Measurements from ENCODE around the gene OPRM1. TPM values are rescaled to one million over a fixed set of nuclear protein-coding genes. Genes with fewer than 3 reads are reported as not detected.

Gene OPRM1
- total and polyA plus RNA-seq, 4 donors = not detected

GRCh38 chr6:154096316-154096715 lies 57.3 kb downstream of the OPRM1 start (continued):
- no peak for TF ChIP-seq EGR1 (IDR thresholded peaks at IDR 0.05; ENCODE audit: low read depth in 2 of 2)
- no peak for TF ChIP-seq GABPA (IDR thresholded peaks at IDR 0.05 in 1 of 2, conservative IDR thresholded peaks at IDR 0.05 in 1 of 2)
- no peak for TF ChIP-seq REST (IDR thresholded peaks at IDR 0.05)
- TF ChIP-seq, protein P1, sequence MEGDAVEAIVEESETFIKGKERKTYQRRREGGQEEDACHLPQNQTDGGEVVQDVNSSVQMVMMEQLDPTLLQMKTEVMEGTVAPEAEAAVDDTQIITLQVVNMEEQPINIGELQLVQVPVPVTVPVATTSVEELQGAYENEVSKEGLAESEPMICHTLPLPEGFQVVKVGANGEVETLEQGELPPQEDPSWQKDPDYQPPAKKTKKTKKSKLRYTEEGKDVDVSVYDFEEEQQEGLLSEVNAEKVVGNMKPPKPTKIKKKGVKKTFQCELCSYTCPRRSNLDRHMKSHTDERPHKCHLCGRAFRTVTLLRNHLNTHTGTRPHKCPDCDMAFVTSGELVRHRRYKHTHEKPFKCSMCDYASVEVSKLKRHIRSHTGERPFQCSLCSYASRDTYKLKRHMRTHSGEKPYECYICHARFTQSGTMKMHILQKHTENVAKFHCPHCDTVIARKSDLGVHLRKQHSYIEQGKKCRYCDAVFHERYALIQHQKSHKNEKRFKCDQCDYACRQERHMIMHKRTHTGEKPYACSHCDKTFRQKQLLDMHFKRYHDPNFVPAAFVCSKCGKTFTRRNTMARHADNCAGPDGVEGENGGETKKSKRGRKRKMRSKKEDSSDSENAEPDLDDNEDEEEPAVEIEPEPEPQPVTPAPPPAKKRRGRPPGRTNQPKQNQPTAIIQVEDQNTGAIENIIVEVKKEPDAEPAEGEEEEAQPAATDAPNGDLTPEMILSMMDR (IDR thresholded peaks at IDR 0.05; ENCODE audit: low read depth, low read length, missing input control) = no peak
- no peak for TF ChIP-seq HNF4G (IDR thresholded peaks at IDR 0.05)

DNA sequence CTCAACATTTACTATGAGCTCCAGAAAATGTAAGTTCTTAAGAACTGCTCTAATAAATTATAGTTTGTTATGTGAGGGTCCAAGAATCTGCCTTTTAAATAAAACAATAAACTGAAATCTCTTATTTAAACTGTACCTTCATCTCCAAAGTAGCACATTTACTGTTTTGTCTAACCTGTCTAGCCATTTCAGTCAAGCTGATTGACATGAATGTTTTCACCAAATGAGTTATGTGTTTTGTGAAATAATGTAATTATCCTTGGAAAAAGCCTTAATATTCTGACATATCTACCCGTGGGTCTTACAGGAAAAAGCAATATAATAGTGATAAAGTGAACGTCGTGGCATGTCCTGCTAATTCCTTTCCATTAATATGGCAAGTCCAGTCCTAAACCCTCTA lies 57.8 kb downstream of the OPRM1 start:
- H3K9me3 ChIP-seq (ENCODE audit: control insufficient read depth in 4 of 4, low read length in 3 of 4) = no peaks in the 10 kb centered on the region
- H3K27ac ChIP-seq (ENCODE audit: low read depth in 1 of 2, low read length in 2 of 2) = no peak overlapping the region
- WGBS = 68% methylated on average over 3 of the region's 3 CpGs
- TF ChIP-seq GABPA (IDR thresholded peaks at IDR 0.05 in 1 of 2, conservative IDR thresholded peaks at IDR 0.05 in 1 of 2) (no peak), NR2F2 (IDR thresholded peaks at IDR 0.05) (no peak), FOXA2 (IDR thresholded peaks at IDR 0.05) (no peak), FOXA1 (IDR thresholded peaks at IDR 0.05) (no peak), RXRA (IDR thresholded peaks at IDR 0.05) (no peak), REST (IDR thresholded peaks at IDR 0.05) (no peak), EGR1 (IDR thresholded peaks at IDR 0.05; ENCODE audit: low read depth in 2 of 2) (no peak), JUND (IDR thresholded peaks at IDR 0.05) (no peak), ZBTB33 (IDR thresholded peaks at IDR 0.05) (no peak), SP1 (IDR thresholded peaks at IDR 0.05) (no peak), TAF1 (conservative IDR thresholded peaks at IDR 0.05) (no peak), HNF4A (conservative IDR thresholded peaks at IDR 0.05) (no peak), RAD21 (IDR thresholded peaks at IDR 0.05) (no peak), HNF4G (IDR thresholded peaks at IDR 0.05) (no peak)
- TF ChIP-seq, protein P1 (IDR thresholded peaks at IDR 0.05; ENCODE audit: low read depth, low read length, missing input control) = no peak
- TF ChIP-seq, protein P2, sequence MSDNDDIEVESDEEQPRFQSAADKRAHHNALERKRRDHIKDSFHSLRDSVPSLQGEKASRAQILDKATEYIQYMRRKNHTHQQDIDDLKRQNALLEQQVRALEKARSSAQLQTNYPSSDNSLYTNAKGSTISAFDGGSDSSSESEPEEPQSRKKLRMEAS (IDR thresholded peaks at IDR 0.05) = no peak
- no peak overlapping the region for H3K9ac ChIP-seq (ENCODE audit: low read depth in 1 of 2, low read length in 2 of 2)
- H3K36me3 ChIP-seq (ENCODE audit: control insufficient read depth in 4 of 4, insufficient read depth in 3 of 4, low read depth in 1 of 4, low read length in 3 of 4) = no peaks in the 10 kb centered on the region
- no peak overlapping the region for H3K4me3 ChIP-seq (ENCODE audit: low read depth in 1 of 3, low read length in 3 of 3)
- no peaks in the 10 kb centered on the region for H3K27me3 ChIP-seq (ENCODE audit: control insufficient read depth in 4 of 4, insufficient read depth in 4 of 4, low read length in 3 of 4)
- DNase-seq (ENCODE audit: low spot score) = no peak
- H3K4me1 ChIP-seq (ENCODE audit: control insufficient read depth in 4 of 4, insufficient read depth in 4 of 4, low read length in 3 of 4) = no peaks in the 10 kb centered on the region

Data from liver (tissue), 9 donors.